HCT116 (cell line): ENCODE results near the gene MBD6. TPM values are rescaled to one million over a fixed set of nuclear protein-coding genes. Genes with fewer than 3 reads are reported as not detected.
"Not testable (repeated sequence)": the region's sequence is repeated elsewhere in the genome, so short reads cannot be mapped to it uniquely, and the experiment has no call there.

Experiments
- ATAC-seq: fragments of 200-7000 bp; cut with Tn5 transposase; 2 replicates; pipeline ENCODE4 v1.9.1; 2020; ENCODE audit warnings: mild to moderate bottlenecking, moderate library complexity
- BruUV-seq: library from RNA; stranded (reverse); fragments of 400-500 nt; replicated peaks from 2 replicates; lab custom pipeline; 2021; lab: Mats Ljungman, UMichigan
- CTCF ChIA-PET: fragments of 300-600 bp; sonication (Branson Sonifier 250); formaldehyde crosslinking; loops from one replicate; lab custom pipeline; 2021; ENCODE audit warnings: antibody characterized with exemption; lab: Charles Lee
- POLR2A ChIA-PET: fragments of 300-600, 350-600 bp; sonication (Branson Sonifier 250); formaldehyde crosslinking; loops from one replicate; lab custom pipeline; 2021; ENCODE audit warnings: antibody characterized with exemption; lab: Charles Lee
- RAD21 ChIA-PET, 2 experiments: fragments of 300-600 bp; sonication (Branson Sonifier 250); formaldehyde crosslinking; loops; one replicate each; lab custom pipeline; 2023; ENCODE audit warnings: low total read pairs in 2 of 2; ENCODE audit not compliant: uncharacterized antibody in 2 of 2, unreplicated experiment in 2 of 2, low non-redundant PET in 1 of 2; lab: Charles Lee
- DNase-seq: peaks from one replicate; pipeline ENCODE4 v3.0.0-alpha.2; 2010; ENCODE audit warnings: low read depth, low spot score
- H2AFZ ChIP-seq: fragments of 200-600 bp; shearing (Covaris generic), sonication (generic); 2 replicates; pipeline ENCODE4 v1.6.1; 2017; ENCODE audit warnings: low read depth, mixed run types, mixed read lengths, antibody characterized with exemption, low read length; ENCODE audit not compliant: poor library complexity, severe bottlenecking
- H3K27ac ChIP-seq: 2 replicates; pipeline ENCODE4 v1.5.1; 2012; ENCODE audit warnings: low read depth, low read length
- H3K27me3 ChIP-seq: fragments of 200-600 bp; sonication (generic); 2 replicates; pipeline ENCODE4 v1.6.1; 2016; ENCODE audit warnings: mixed run types, low read length, mixed read lengths; ENCODE audit not compliant: insufficient read depth
- H3K36me3 ChIP-seq, 2 experiments: fragments of 200-500 bp in 1 of 2; fragments of 200-600 bp in 1 of 2; sonication (Bioruptor generic) in 1 of 2; sonication (generic) in 1 of 2; 2 replicates each; pipeline versions ENCODE4 v1.5.1 to v1.6.1; 2014 to 2016; ENCODE audit warnings: low read length in 2 of 2, inconsistent platforms in 1 of 2, mixed read lengths in 1 of 2, mixed run types in 1 of 2; ENCODE audit not compliant: insufficient read depth in 2 of 2, control insufficient read depth in 1 of 2
- H3K4me1 ChIP-seq, 2 experiments: fragments of 200-600 bp in 1 of 2; sonication (generic) in 1 of 2; 2 replicates each; pipeline versions ENCODE4 v1.5.1 to v1.6.1; 2012 to 2017; ENCODE audit warnings: low read length in 2 of 2, inconsistent platforms in 1 of 2, mild to moderate bottlenecking in 1 of 2, mixed read lengths in 1 of 2, mixed run types in 1 of 2, moderate library complexity in 1 of 2; ENCODE audit not compliant: insufficient read depth in 2 of 2, control insufficient read depth in 1 of 2
- H3K4me2 ChIP-seq: fragments of 200-600 bp; sonication (generic); 2 replicates; pipeline ENCODE4 v1.6.1; 2017; ENCODE audit warnings: mixed run types, low read length, mixed read lengths
- H3K4me3 ChIP-seq, 2 experiments: fragments of 200-600 bp in 1 of 2; sonication (generic) in 1 of 2; replicated peaks in 1 of 2; 2 replicates each; pipeline ENCODE4 v1.5.1; 2011 to 2016; ENCODE audit warnings: low read length in 2 of 2, control low read depth in 1 of 2, low read depth in 1 of 2, mild to moderate bottlenecking in 1 of 2, mixed read lengths in 1 of 2, mixed run types in 1 of 2
- H3K79me2 ChIP-seq: fragments of 200-600 bp; sonication (generic); 2 replicates; pipeline ENCODE4 v1.6.1; 2017; ENCODE audit warnings: mild to moderate bottlenecking, mixed run types, low read length, moderate library complexity, mixed read lengths; ENCODE audit not compliant: insufficient read depth
- H3K9ac ChIP-seq: fragments of 200-600 bp; sonication (generic); 2 replicates; pipeline ENCODE4 v1.6.1; 2016; ENCODE audit warnings: low read length, mixed read lengths
- H3K9me2 ChIP-seq: fragments of 200-600 bp; sonication (generic), shearing (Covaris generic); 2 replicates; pipeline ENCODE4 v1.6.1; 2017; ENCODE audit warnings: mixed run types, mild to moderate bottlenecking, moderate library complexity; ENCODE audit not compliant: insufficient read depth
- H3K9me3 ChIP-seq, 2 experiments: fragments of 200-500 bp in 1 of 2; fragments of 200-600 bp in 1 of 2; sonication (Bioruptor generic) in 1 of 2; sonication (generic) in 1 of 2; 2 replicates each; pipeline ENCODE4 v1.6.1; 2014 to 2017; ENCODE audit warnings: low read length in 2 of 2, mixed read lengths in 2 of 2, inconsistent platforms in 1 of 2, low read depth in 1 of 2, mild to moderate bottlenecking in 1 of 2, mixed run types in 1 of 2, moderate library complexity in 1 of 2; ENCODE audit not compliant: control insufficient read depth in 1 of 2, insufficient read depth in 1 of 2
- H4K20me1 ChIP-seq: fragments of 200-600 bp; sonication (generic), shearing (Covaris generic); 2 replicates; pipeline ENCODE4 v1.6.1; 2017; ENCODE audit warnings: mixed run types, mild to moderate bottlenecking, moderate library complexity; ENCODE audit not compliant: insufficient read depth
- ELF1 ChIP-seq: IDR thresholded peaks from 2 replicates; pipeline ENCODE4 v1.6.1; 2012; ENCODE audit warnings: low read depth, borderline replicate concordance
- POLR2AphosphoS5 ChIP-seq: IDR thresholded peaks from 2 replicates; pipeline ENCODE4 v1.6.1; 2011; ENCODE audit warnings: mild to moderate bottlenecking, low read depth, low read length, moderate library complexity
- RAD21 ChIP-seq: IDR thresholded peaks from 2 replicates; pipeline ENCODE4 v1.6.1; 2012; ENCODE audit warnings: low read depth, mild to moderate bottlenecking
- YY1 ChIP-seq: IDR thresholded peaks from 2 replicates; pipeline ENCODE4 v1.6.1; 2011; ENCODE audit warnings: low read length, low read depth, moderate library complexity, mild to moderate bottlenecking; ENCODE audit not compliant: insufficient replicate concordance; ENCODE audit errors: extremely low read depth
- ZNF274 ChIP-seq: fragments of 200-500 bp; sonication (Bioruptor generic); IDR thresholded peaks from 2 replicates; pipeline ENCODE4 v1.6.1; 2014; ENCODE audit warnings: mild to moderate bottlenecking, low read depth, low read length, inconsistent platforms
- intact Hi-C: fragments of 100-400 bp; cut with micrococcal nuclease; formaldehyde crosslinking; loops from 2 replicates; pipeline ENCODE4 v1.10.0; 2022
- total RNA-seq: library from RNA; stranded (reverse); gene quantifications from one replicate; pipeline ENCODE4 v1.2.1, GENCODE V29; 2021; ENCODE audit not compliant: unreplicated experiment
- TF ChIP-seq, protein P1 (sequence below): IDR thresholded peaks from 2 replicates; pipeline ENCODE4 v1.6.1; 2011; ENCODE audit warnings: mild to moderate bottlenecking, low read length, moderate library complexity; ENCODE audit not compliant: insufficient replicate concordance; ENCODE audit errors: extremely low read depth
- TF ChIP-seq, protein P2 (sequence below): IDR thresholded peaks from 2 replicates; pipeline ENCODE4 v1.6.1; 2012

Gene MBD6
- total RNA-seq, 1 experiment from 2014 or later, result 70.1 TPM

DNA sequence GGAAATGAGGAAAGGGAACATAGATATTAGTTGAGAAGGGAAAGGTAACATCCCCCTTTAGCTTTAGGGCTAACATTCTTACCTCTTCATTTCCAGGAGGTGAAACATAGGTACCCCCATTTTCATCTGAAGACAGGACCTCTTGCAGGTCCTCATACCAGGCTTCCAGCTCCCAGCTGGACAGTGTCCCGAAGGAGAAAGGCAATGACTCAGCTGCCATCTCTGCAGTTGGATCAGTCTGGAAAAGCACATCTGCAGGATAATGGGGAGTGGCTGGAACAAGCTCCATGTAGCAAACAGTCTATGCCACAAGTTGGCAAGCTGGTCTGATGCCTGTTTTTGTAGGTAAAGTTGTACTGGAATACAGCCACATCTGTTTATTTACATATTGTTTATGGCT, 5.4 kb upstream of the MBD6 start:
- intact Hi-C loops, result no loop called here
- H3K79me2 ChIP-seq, result peaks cover 45% of the 10 kb centered on the region
- ATAC-seq (no peak), DNase-seq (no peak)
- no peak overlapping the region for H3K4me2 ChIP-seq
- H2AFZ ChIP-seq, result no peak overlapping the region
- H3K27ac ChIP-seq, result peak overlapping the region; percentile 45
- no TSS peak for BruUV-seq
- peaks cover 38 to 51% of the 10 kb centered on the region in 2 experiments; a peak in 3 of 4 replicates for H3K36me3 ChIP-seq
- RAD21 ChIA-PET, result interaction anchor here in 1 of 2 experiments (0.5 kb wide), 1 partner anchor 73 kb away, joined by 6 read pairs; no protein-coding TSS in a partner anchor
- CTCF ChIA-PET, result no interaction called here
- peaks cover 7% of the 10 kb centered on the region; the same call in 1 of the 2 replicates for H4K20me1 ChIP-seq
- no peaks in the 10 kb centered on the region for H3K9me2 ChIP-seq
- H3K9me3 ChIP-seq, result no peaks in the 10 kb centered on the region
- H3K4me3 ChIP-seq, result no peak overlapping the region
- H3K27me3 ChIP-seq, result no peaks in the 10 kb centered on the region
- H3K4me1 ChIP-seq, result peaks cover 15 to 36% of the 10 kb centered on the region in 2 experiments
- TF ChIP-seq RAD21 (no peak), POLR2AphosphoS5 (peak; percentile 19), ZNF274 (no peak), YY1 (no peak), ELF1 (no peak)
- TF ChIP-seq, protein P1, sequence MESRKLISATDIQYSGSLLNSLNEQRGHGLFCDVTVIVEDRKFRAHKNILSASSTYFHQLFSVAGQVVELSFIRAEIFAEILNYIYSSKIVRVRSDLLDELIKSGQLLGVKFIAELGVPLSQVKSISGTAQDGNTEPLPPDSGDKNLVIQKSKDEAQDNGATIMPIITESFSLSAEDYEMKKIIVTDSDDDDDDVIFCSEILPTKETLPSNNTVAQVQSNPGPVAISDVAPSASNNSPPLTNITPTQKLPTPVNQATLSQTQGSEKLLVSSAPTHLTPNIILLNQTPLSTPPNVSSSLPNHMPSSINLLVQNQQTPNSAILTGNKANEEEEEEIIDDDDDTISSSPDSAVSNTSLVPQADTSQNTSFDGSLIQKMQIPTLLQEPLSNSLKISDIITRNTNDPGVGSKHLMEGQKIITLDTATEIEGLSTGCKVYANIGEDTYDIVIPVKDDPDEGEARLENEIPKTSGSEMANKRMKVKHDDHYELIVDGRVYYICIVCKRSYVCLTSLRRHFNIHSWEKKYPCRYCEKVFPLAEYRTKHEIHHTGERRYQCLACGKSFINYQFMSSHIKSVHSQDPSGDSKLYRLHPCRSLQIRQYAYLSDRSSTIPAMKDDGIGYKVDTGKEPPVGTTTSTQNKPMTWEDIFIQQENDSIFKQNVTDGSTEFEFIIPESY, result no peak
- TF ChIP-seq, protein P2, sequence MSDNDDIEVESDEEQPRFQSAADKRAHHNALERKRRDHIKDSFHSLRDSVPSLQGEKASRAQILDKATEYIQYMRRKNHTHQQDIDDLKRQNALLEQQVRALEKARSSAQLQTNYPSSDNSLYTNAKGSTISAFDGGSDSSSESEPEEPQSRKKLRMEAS, result no peak
- no peak overlapping the region for H3K9ac ChIP-seq
- POLR2A ChIA-PET, result interaction anchor here (0.6 to 1.6 kb wide), 5 partner anchors 12 to 30 kb away, joined by 3 to 6 read pairs (median 4); no protein-coding TSS in a partner anchor

DNA sequence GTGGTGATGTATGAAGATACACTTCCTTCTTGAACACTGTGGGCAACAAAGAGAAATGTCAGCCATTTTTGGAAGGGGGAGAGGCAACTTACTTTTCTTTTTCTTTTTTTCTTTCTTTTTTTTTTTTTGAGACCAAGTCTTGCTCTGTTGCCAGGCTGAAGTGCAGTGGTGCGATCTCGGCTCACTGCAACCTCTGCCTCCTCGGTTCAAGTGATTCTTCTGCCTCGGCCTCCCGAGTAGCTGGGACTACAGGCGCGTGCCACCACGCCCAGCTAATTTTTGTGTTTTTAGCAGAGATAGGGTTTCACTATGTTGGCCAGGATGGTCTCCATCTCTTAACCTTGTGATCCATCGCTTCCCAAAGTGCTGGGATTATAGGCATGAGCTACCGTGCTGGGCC, 4.9 kb upstream of the MBD6 start:
- CTCF ChIA-PET, RAD21 ChIA-PET, BruUV-seq, H3K4me3 ChIP-seq, H3K4me2 ChIP-seq, intact Hi-C loops, ATAC-seq, H3K27me3 ChIP-seq, DNase-seq, H2AFZ ChIP-seq, H4K20me1 ChIP-seq, H3K9me2 ChIP-seq, H3K27ac ChIP-seq, H3K9ac ChIP-seq, H3K9me3 ChIP-seq: not testable (repeated sequence)
- H3K79me2 ChIP-seq, result peaks cover 45% of the 10 kb centered on the region
- POLR2A ChIA-PET, result interaction anchor here (1.1 to 1.6 kb wide), 2 partner anchors 12 to 29 kb away, joined by 3 to 4 read pairs; no protein-coding TSS in a partner anchor
- peaks cover 15 to 38% of the 10 kb centered on the region in 2 experiments for H3K4me1 ChIP-seq
- H3K36me3 ChIP-seq, result peaks cover 34 to 46% of the 10 kb centered on the region in 2 experiments; a peak in 3 of 4 replicates
